Type B pancreatic cell (in vitro differentiated cells): ENCODE results near the gene RNF115. TPM values are rescaled to one million over a fixed set of nuclear protein-coding genes. Genes with fewer than 3 reads are reported as not detected.

Experiments used
- DNase-seq: peaks from one replicate; pipeline ENCODE4 v3.0.0; 2021; ENCODE audit warnings: mixed read lengths; ENCODE audit not compliant: unreplicated experiment; ENCODE audit errors: extremely low spot score
- H3K27ac Mint-ChIP-seq: 2 replicates; pipeline ENCODE4 v1.8.0; 2021; ENCODE audit warnings: mild to moderate bottlenecking, mixed read lengths
- H3K27me3 Mint-ChIP-seq: 2 replicates; pipeline ENCODE4 v1.8.0; 2021; ENCODE audit warnings: mixed read lengths
- H3K36me3 Mint-ChIP-seq: 2 replicates; pipeline ENCODE4 v1.8.0; 2021; ENCODE audit warnings: mixed read lengths
- H3K4me1 Mint-ChIP-seq: one replicate; pipeline ENCODE4 v1.8.0; 2021; ENCODE audit warnings: mixed read lengths; ENCODE audit not compliant: unreplicated experiment
- H3K4me3 Mint-ChIP-seq: 2 replicates; pipeline ENCODE4 v1.8.0; 2021; ENCODE audit warnings: mild to moderate bottlenecking, mixed read lengths
- H3K9me3 Mint-ChIP-seq: 2 replicates; pipeline ENCODE4 v1.8.0; 2021; ENCODE audit warnings: mixed read lengths
- total RNA-seq: library from RNA; stranded (reverse); gene quantifications from 2 replicates; pipeline ENCODE4 v1.2.1, GENCODE V29; 2021; ENCODE audit warnings: low replicate concordance
- TF ChIP-seq, protein P1 (sequence below): fragments of 200-600 bp; sonication (generic); conservative IDR thresholded peaks from 2 replicates; pipeline ENCODE4 v1.5.0; 2021; ENCODE audit warnings: antibody characterized with exemption, mild to moderate bottlenecking

Gene RNF115
- total RNA-seq, 1 donor from 2014 or later = 10.6 TPM

DNA sequence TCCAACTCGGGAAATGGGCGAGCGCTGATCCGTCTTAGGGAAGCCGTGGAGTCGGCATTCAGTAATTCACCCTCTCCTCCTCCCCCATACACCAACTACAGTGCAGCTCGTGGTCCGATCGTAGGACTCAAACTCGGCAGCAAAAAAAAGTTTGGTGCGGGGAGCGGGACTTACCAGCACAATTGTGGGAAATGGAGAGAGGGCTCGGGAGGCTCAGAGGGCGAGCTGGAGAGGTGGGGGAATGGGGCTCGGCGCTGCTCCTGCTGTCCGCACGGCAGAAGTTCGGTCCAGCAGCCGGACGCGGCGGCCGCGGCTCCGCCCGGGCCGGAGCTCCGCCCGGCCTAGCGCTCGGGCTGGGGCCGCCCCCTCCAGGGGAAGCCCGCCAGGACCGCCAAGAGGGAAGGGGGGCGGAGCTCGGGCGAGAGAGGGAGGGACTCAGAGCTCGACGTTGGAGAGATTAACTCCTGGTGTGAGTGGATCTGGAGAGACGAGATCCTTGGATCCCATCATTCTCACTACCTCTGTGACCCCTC, 35.7 kb upstream of the RNF115 start:
- H3K4me1 Mint-ChIP-seq = peaks cover 5% of the 10 kb centered on the region
- H3K27ac Mint-ChIP-seq = peak overlapping the region; percentile 91
- H3K9me3 Mint-ChIP-seq = no peaks in the 10 kb centered on the region
- H3K36me3 Mint-ChIP-seq = peaks cover 11% of the 10 kb centered on the region
- TF ChIP-seq, protein P1, sequence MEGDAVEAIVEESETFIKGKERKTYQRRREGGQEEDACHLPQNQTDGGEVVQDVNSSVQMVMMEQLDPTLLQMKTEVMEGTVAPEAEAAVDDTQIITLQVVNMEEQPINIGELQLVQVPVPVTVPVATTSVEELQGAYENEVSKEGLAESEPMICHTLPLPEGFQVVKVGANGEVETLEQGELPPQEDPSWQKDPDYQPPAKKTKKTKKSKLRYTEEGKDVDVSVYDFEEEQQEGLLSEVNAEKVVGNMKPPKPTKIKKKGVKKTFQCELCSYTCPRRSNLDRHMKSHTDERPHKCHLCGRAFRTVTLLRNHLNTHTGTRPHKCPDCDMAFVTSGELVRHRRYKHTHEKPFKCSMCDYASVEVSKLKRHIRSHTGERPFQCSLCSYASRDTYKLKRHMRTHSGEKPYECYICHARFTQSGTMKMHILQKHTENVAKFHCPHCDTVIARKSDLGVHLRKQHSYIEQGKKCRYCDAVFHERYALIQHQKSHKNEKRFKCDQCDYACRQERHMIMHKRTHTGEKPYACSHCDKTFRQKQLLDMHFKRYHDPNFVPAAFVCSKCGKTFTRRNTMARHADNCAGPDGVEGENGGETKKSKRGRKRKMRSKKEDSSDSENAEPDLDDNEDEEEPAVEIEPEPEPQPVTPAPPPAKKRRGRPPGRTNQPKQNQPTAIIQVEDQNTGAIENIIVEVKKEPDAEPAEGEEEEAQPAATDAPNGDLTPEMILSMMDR = peak; percentile 28
- DNase-seq = peak; percentile 87
- peaks cover 12% of the 10 kb centered on the region for H3K27me3 Mint-ChIP-seq
- H3K4me3 Mint-ChIP-seq = peak overlapping the region; percentile 99

DNA sequence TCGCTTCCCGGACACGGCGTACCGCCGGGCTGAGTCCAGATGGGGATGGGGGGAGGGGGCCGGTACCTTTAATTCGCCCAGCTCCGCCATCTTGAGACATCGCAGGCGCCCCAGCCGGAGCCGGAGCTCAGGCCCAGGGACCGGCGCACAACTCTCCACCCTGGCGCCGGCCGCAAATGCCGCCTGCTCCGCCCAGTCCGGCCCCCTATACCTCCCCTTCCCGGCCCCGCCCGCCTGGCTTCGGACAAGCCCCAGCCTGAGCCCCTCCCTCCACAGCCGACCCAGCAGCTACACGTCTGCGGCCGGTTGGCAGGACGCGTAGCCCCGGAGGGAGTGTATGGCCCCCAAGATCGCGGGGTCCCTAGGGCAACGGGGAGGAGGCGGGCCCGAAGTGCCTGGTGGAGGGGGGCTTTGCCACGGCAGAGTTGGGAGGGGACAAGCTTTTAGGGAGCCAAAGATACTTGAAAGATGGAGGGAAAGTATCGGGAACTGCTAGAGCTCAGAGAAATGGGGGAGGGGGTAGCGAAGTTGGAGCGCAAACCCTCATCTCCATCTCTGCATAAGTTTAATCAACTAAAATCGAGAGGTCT, 35.1 kb upstream of the RNF115 start, which contains the start of gene PIAS3:
TSS of gene PIAS3 (minus strand) at position 181 of the 590 bp plus-strand sequence. CDS start at position 90, 91 bp downstream.
- Mint-ChIP-seq H3K4me3 (peak within 1 kb of the TSS; percentile 99), H3K9me3 (no peaks in the 10 kb centered on the region), H3K4me1 (peaks cover 5% of the 10 kb centered on the region), H3K27me3 (peaks cover 8% of the 10 kb centered on the region), H3K36me3 (peaks cover 12% of the 10 kb centered on the region), H3K27ac (peak within 1 kb of the TSS; percentile 91)
- TF ChIP-seq, protein P1 = no peak
- DNase-seq = peak; percentile 95

DNA sequence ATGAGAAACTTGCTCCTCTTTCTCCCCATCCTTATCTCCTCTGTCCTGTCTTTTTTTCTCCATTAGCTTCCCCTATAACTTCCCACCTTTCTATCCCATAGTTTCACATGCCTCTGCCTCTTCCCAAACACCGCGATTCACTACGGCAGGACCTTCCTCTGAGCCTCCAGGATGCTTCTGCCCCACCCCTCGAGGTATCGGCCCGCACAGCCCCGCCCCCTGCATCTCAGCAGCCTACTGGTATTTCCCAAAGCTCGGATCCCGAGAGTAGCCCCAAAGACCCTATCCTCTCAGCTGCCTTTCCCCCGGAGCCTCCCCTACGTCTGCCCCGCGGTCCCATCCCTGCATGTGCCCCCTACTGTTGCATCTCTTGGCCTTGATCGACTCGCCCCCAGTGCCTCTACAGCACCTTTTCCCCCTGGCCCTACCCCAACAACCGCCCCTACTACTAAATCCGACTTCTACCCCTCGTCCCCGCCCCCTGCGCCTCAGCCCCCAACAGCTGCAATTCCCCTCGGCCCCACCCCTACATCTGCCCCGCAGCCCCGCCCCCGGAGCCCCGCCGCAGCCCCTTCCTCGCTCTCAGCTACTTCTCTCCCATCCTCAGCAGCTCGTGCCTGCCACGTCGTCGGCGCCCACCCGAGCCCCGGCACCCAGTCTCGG, 34.5 kb upstream of the RNF115 start:
- Mint-ChIP-seq H3K36me3 (peaks cover 15% of the 10 kb centered on the region), H3K27me3 (peaks cover 5% of the 10 kb centered on the region), H3K4me3 (peak overlapping the region; percentile 99), H3K4me1 (peaks cover 5% of the 10 kb centered on the region), H3K27ac (peak overlapping the region; percentile 91), H3K9me3 (no peaks in the 10 kb centered on the region)
- TF ChIP-seq, protein P1 = no peak
- DNase-seq = no peak

DNA sequence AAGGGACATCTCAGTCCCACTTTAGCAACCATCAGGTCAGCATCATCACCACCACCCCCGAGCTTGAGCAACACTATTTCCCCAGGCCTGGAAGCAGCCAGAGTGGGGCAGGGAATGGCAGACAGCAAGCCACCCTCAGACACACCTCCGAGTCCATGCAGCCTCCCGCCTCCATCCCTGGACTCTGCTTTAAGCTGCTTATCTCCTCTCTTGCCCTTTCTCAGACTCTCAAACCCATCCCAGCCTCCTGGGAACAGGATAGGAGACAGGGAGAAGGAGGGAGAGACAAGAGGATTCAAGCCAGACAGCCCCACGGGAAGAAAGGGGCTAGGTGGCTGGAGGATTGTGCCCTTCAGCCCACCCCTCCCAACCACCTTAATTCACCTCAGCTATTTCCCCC, 33.3 kb upstream of the RNF115 start:
- Mint-ChIP-seq H3K4me3 (peak overlapping the region; percentile 64), H3K27ac (no peak overlapping the region), H3K9me3 (no peaks in the 10 kb centered on the region), H3K27me3 (no peaks in the 10 kb centered on the region), H3K36me3 (peaks cover 21% of the 10 kb centered on the region), H3K4me1 (peaks cover 5% of the 10 kb centered on the region)
- no peak for DNase-seq
- TF ChIP-seq, protein P1 = no peak

DNA sequence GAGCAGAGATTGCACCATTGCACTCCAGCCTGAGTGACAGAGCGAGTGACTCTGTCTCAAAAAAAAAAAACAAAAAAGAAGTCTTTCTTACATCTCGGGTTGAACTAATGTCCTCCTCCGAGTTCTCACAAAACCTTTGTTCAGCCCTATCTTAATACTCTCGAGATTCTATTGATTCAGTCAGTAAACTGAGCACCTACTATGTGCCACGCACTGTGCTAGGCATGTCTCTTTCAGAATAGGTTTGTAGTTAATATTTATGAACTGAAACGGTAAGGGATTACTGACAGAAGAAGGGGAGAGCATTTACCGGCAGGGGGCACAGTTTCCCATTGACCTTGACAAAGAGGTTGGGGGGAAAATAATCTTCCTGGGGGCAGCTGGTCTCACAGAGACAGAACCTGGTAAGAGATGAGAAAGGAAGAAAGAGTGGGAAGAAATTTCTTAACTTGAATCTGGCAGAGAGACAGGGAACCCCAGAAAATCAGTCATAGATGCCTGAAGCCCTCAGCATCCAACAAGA, 31.6 kb upstream of the RNF115 start:
- no peaks in the 10 kb centered on the region for H3K27me3 Mint-ChIP-seq
- no peak overlapping the region for H3K27ac Mint-ChIP-seq
- TF ChIP-seq, protein P1 = no peak
- no peak for DNase-seq
- peaks cover 28% of the 10 kb centered on the region for H3K36me3 Mint-ChIP-seq
- H3K4me3 Mint-ChIP-seq = no peak overlapping the region
- no peaks in the 10 kb centered on the region for H3K9me3 Mint-ChIP-seq
- H3K4me1 Mint-ChIP-seq = peaks cover 5% of the 10 kb centered on the region
